GM18520 (cell line): ENCODE measurements around the gene MSMO1.
"Not testable (repeated sequence)": the region's sequence is repeated elsewhere in the genome, so short reads cannot be mapped to it uniquely, and the experiment has no call there.

ENCODE experiments used
- ATAC-seq: cut with Tn5 transposase; IDR thresholded peaks from one replicate; pipeline ENCODE4 v1.9.1; 2021; ENCODE audit not compliant: unreplicated experiment

The MSMO1 gene

GRCh38 chr4:165327211-165328100 lies at the start of gene MSMO1:
Gene MSMO1, plus strand, starts transcription at chr4:165327669. Its CDS starts 5,702 bp downstream, at chr4:165333371.
- peak; percentile 99 for ATAC-seq

GRCh38 chr4:165279531-165279930 lies 47.9 kb upstream of the MSMO1 start:
- not testable (repeated sequence) for ATAC-seq

- not testable (repeated sequence) for ATAC-seq
Observed at GRCh38 chr4:165284697-165285096, 42.8 kb upstream of the MSMO1 start.

GRCh38 chr4:165286619-165287340 lies 40.7 kb upstream of the MSMO1 start:
- peak; percentile 66 for ATAC-seq

- ATAC-seq: no peak
Observed at GRCh38 chr4:165288226-165288625, 39.2 kb upstream of the MSMO1 start.

GRCh38 chr4:165288639-165289422 lies 38.6 kb upstream of the MSMO1 start:
- ATAC-seq: no peak

GRCh38 chr4:165289423-165289785 lies 38.1 kb upstream of the MSMO1 start:
- no peak for ATAC-seq

GRCh38 chr4:165293061-165293460 lies 34.4 kb upstream of the MSMO1 start:
- no peak for ATAC-seq

- ATAC-seq: no peak
Observed at GRCh38 chr4:165293927-165294649, 33.4 kb upstream of the MSMO1 start.

GRCh38 chr4:165294907-165295306 lies 32.6 kb upstream of the MSMO1 start:
- peak; percentile 80 for ATAC-seq

GRCh38 chr4:165297626-165298025 lies 29.8 kb upstream of the MSMO1 start:
- no peak for ATAC-seq

GRCh38 chr4:165299399-165300060 lies 27.9 kb upstream of the MSMO1 start:
- no peak for ATAC-seq

- ATAC-seq: no peak
Observed at GRCh38 chr4:165301833-165302232, 25.6 kb upstream of the MSMO1 start.

GRCh38 chr4:165302658-165303057 lies 24.8 kb upstream of the MSMO1 start:
- ATAC-seq: no peak

GRCh38 chr4:165308166-165308565 lies 19.3 kb upstream of the MSMO1 start:
- ATAC-seq: no peak

GRCh38 chr4:165308606-165309005 lies 18.9 kb upstream of the MSMO1 start:
- no peak for ATAC-seq

GRCh38 chr4:165309456-165309855 lies 18.0 kb upstream of the MSMO1 start:
- ATAC-seq: no peak

GRCh38 chr4:165312506-165312905 lies 15.0 kb upstream of the MSMO1 start:
- no peak for ATAC-seq

GRCh38 chr4:165319030-165319429 lies 8.4 kb upstream of the MSMO1 start:
- ATAC-seq: no peak

GRCh38 chr4:165319509-165319908 lies 8.0 kb upstream of the MSMO1 start:
- no peak for ATAC-seq
